Stomach smooth muscle (tissue), 2 donors: ENCODE measurements around the gene TACR1.
"Not testable (repeated sequence)": the region's sequence is repeated elsewhere in the genome, so short reads cannot be mapped to it uniquely, and the experiment has no call there.

Source experiments
- H3K27ac ChIP-seq: one replicate; pipeline ENCODE4 v1.7.0; 2013; ENCODE audit warnings: mild to moderate bottlenecking, low read length, inconsistent platforms
- H3K27me3 ChIP-seq, 2 donors: one replicate each; pipeline ENCODE4 v1.7.0; 2013; ENCODE audit warnings: low read length in 2 of 2; ENCODE audit not compliant: insufficient read depth in 2 of 2, control insufficient read depth in 1 of 2
- H3K36me3 ChIP-seq, 2 donors: one replicate each; pipeline ENCODE4 v1.7.0; 2013; ENCODE audit warnings: low read length in 2 of 2; ENCODE audit not compliant: control insufficient read depth in 2 of 2, insufficient read depth in 2 of 2
- H3K4me1 ChIP-seq: one replicate; pipeline ENCODE4 v1.7.0; 2013; ENCODE audit warnings: low read length; ENCODE audit not compliant: control insufficient read depth, insufficient read depth
- H3K4me3 ChIP-seq, 2 donors: one replicate each; pipeline ENCODE4 v1.7.0; 2013; ENCODE audit warnings: low read length in 2 of 2
- H3K9ac ChIP-seq, 2 donors: one replicate each; pipeline ENCODE4 v1.7.0; 2013; ENCODE audit warnings: low read length in 2 of 2, mild to moderate bottlenecking in 1 of 2
- H3K9me3 ChIP-seq, 2 donors: one replicate each; pipeline ENCODE4 v1.7.0; 2013; ENCODE audit warnings: low read length in 2 of 2; ENCODE audit not compliant: control insufficient read depth in 2 of 2
- donor health status: healthy.
- donor health status: Pancreatic carcinoma.

The TACR1 gene

DNA sequence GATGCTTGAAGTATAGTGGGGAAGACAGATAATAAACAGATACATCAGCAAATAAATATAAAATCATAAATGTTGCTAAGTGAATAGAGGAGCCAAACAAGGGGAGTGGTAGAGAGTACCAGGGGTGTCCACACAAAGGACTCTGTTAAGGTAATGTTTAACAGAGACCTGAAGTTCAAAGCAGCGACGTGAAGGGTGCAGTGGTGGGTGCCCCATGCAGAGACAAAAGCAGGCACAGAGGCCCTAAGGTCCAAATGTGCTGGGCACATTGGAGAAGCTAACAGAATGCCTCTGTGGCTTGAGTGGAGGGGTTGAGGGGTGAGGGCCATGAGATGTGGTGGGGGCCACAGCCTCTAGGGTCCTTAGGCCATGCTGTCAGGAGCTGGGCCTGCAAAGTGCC, 131.8 kb downstream of the TACR1 start:
- Histone ChIP-seq H3K9ac (no peak overlapping the region), H3K9me3 (no peaks in the 10 kb centered on the region), H3K4me3 (no peak overlapping the region), H3K27ac (no peak overlapping the region), H3K27me3 (no peaks in the 10 kb centered on the region), H3K36me3 (no peaks in the 10 kb centered on the region), H3K4me1 (no peaks in the 10 kb centered on the region)

DNA sequence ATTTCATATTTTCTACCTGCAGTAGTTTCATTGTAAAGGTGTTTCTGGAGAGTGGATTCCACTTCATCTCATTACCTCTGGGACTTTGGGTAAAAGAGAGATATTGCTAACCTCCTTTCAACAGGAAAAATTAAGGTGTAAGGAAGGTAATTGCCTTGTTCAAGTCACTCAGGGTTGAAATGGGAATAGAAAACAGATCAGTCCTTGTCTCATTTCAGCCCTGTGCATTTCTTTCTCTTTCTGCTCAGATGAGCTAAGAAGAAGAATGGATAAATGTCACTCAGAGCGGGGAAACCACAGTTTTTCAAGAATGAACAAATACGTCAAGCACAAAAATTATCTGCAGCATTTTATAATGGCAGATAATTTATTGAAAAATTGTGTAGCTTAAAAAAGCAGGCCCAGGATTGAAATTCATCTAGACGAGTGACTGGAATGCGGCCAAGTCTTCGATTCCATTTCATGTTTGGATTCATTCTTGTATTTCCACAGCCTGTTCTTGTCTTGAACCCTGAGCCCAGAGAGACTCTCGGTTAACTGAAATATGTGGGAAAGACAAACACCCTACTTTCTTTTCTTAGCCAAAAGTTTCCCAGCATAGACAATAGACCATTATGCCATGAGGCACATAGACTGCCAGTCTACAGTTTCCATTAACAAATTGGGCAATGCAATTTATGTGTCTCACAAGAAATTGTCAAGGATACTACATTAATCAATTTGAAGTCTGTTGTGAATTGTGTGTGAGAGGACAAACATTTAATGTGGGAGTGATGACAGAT, 133.0 kb downstream of the TACR1 start:
- Histone ChIP-seq H3K27ac (no peak overlapping the region), H3K36me3 (no peaks in the 10 kb centered on the region), H3K9ac (no peak overlapping the region), H3K4me3 (no peak overlapping the region), H3K4me1 (no peaks in the 10 kb centered on the region), H3K9me3 (no peaks in the 10 kb centered on the region), H3K27me3 (no peaks in the 10 kb centered on the region)

DNA sequence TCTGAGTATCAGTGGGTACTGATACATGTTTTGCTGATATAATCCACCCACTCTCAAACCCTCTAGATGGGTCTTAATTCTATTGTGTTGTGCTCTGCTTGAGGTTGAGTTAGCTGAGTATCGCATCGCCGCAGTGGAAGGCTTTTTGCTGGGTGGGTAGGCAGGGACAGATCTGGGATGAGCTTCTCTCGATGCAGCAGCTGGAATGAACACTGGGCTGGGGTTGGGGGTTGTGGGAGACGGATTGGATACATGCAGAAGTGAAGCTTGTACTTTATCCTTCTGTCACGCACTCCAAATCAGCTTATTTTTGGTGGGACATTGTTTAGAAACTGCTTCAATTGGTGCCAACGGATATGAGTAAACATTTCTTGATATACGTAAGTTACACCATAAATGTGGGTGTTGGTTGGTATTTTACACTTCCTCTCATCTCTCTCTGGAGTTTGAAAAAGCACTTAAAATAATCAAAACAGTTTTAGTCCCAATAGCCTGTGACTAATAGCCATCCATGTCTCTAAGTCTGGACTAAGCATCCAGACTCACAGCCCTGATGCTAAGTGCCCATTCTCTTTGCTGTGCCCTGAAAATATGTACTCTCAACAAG, 133.8 kb downstream of the TACR1 start:
- no peaks in the 10 kb centered on the region for H3K27me3 ChIP-seq
- no peak overlapping the region for H3K4me3 ChIP-seq
- H3K27ac ChIP-seq, result no peak overlapping the region
- H3K4me1 ChIP-seq, result no peaks in the 10 kb centered on the region
- no peak overlapping the region for H3K9ac ChIP-seq
- no peaks in the 10 kb centered on the region for H3K36me3 ChIP-seq
- no peaks in the 10 kb centered on the region for H3K9me3 ChIP-seq

DNA sequence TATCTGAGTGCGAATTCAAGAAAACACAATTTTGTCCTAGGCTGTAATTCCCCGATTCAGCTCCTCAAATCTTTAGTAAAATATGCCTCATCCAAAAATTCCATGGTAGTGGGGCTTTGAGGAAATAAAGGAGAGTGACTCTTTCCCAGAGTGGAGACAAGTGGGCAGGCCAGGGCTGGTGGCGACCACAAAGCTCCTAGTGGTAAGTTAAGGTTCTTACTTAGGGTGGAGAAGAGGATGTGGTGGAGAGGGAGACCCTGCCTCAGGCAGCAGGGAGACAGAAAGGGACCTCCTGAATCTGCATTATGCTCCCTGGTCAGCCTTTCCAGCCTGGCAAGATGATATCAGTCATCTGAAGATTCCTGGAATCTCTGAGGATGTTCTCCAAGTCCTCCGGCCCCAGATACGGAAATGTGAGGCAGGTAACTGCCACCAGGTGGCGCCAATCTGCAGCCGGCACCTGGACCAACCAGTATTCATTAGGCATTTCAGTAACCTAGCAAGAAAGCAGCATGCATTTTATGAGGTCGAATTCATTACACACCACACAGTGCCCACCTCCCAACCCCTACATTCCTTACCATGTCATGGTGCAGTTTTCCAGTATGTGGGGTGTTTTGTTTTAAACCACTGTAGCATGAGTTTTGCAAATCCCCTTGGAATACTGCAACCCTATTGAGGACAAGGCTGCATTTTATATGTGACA, 134.5 kb downstream of the TACR1 start:
- Histone ChIP-seq H3K36me3 (no peaks in the 10 kb centered on the region), H3K4me1 (no peaks in the 10 kb centered on the region), H3K9me3 (no peaks in the 10 kb centered on the region), H3K9ac (no peak overlapping the region), H3K27ac (no peak overlapping the region), H3K27me3 (no peaks in the 10 kb centered on the region), H3K4me3 (no peak overlapping the region)

DNA sequence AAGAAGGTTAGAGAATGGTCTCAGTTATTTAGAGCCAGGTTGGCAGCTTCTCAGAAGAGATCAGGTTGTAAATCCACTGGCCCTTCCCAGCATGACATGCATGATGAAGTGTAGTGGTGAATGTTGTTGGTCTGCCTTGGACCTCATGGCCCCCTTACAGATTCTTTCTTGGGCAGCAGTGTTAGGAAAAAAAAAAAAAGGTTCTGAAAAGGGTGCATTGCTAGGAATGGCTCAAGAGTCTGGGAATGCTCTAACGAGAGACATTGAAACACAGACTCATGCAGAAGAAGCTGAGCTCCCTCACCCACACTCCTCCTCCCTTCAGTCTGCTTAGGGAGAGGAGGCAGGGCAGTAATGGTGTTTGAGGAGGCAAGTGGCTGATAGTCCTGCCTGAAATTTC, 135.4 kb downstream of the TACR1 start:
- no peaks in the 10 kb centered on the region for H3K4me1 ChIP-seq
- H3K4me3 ChIP-seq, result no peak overlapping the region
- H3K27ac ChIP-seq, result no peak overlapping the region
- no peaks in the 10 kb centered on the region for H3K9me3 ChIP-seq
- no peak overlapping the region for H3K9ac ChIP-seq
- no peaks in the 10 kb centered on the region for H3K36me3 ChIP-seq
- H3K27me3 ChIP-seq, result no peaks in the 10 kb centered on the region

DNA sequence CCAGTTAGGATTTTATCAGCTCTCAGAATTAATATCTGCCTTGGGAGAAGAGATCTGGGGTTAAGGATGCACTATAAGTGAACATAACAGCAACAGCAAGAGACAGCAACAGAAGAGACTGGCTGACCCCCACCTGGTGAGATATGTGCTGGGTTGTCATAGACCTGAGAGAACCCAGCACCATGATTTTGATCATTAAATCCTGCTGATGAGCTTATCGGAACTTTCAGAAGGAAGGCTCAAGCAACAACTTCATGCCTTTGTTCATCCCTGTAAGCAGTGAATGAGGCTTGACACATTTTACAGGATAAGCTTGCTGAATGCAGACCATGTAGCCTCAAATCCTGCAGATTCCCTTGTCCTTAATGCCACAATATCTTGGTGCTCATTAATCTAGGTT, 140.9 kb downstream of the TACR1 start:
- H3K4me1 ChIP-seq, result no peaks in the 10 kb centered on the region
- no peak overlapping the region for H3K27ac ChIP-seq
- H3K27me3 ChIP-seq, result no peaks in the 10 kb centered on the region
- H3K9ac ChIP-seq, result no peak overlapping the region
- H3K4me3 ChIP-seq, result no peak overlapping the region
- no peaks in the 10 kb centered on the region for H3K36me3 ChIP-seq
- H3K9me3 ChIP-seq, result no peaks in the 10 kb centered on the region

DNA sequence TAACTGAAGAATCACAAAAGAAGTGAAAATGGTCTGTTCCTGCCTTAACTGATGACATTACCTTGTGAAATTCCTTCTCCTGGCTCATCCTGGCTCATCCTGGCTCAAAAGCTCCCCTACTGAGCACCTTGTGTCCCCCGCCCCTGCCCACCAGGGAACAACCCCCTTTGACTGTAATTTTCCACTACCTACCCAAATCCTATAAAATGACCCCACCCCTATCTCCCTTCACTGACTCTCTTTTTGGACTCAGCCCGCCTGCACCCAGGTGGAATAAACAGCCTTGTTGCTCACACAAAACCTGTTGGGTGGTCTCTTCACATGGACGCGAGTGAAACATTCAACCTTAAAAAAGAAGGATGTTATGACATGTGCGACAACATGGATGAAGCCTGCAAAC, 142.2 kb downstream of the TACR1 start:
- not testable (repeated sequence) for H3K4me3 ChIP-seq, H3K27me3 ChIP-seq, H3K9me3 ChIP-seq, H3K9ac ChIP-seq, H3K36me3 ChIP-seq, H3K4me1 ChIP-seq, H3K27ac ChIP-seq

DNA sequence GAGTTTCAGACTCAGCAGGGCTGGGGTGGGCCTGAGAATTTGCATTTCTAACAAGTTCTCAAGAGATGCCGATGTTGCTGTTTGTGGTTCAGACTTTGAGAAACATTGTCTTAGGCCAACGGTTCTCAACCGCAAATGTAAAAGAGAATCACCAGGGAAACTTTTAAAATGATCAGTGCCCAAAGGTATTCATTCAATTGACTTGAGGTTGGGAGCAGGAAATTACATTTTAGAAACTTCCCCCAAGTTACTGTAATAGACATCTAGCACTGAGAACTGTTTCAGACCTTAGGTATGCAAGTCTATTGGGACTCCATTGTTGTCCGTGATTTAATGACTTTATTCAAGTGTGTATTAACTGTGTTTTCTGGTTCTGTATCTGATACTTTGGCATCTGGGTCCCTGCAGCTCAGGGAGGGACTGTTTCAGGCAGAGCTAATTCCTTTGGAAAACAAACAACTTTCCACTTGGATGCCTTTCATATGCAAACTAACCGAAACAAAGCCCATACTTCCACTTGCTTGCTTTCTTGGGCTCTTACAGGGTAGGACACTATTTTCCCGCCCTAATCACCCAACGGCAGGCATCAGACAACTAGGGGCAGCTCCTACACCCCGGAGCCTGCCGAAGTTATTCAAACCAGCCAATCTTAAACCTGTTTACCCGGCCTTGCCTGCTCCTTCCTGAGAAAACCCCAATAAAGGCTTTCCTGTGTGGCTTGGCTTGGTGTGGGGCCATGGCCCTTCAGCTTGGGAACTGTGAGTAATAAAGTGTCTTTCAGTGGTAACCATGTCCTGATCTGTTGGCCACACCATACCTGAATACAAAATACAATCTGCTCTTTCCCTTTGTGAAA, 143.3 kb downstream of the TACR1 start:
- H3K27me3 ChIP-seq, result no peaks in the 10 kb centered on the region
- H3K27ac ChIP-seq, result no peak overlapping the region
- no peaks in the 10 kb centered on the region for H3K9me3 ChIP-seq
- no peaks in the 10 kb centered on the region for H3K36me3 ChIP-seq
- H3K4me3 ChIP-seq, result no peak overlapping the region
- H3K4me1 ChIP-seq, result no peaks in the 10 kb centered on the region
- no peak overlapping the region for H3K9ac ChIP-seq

DNA sequence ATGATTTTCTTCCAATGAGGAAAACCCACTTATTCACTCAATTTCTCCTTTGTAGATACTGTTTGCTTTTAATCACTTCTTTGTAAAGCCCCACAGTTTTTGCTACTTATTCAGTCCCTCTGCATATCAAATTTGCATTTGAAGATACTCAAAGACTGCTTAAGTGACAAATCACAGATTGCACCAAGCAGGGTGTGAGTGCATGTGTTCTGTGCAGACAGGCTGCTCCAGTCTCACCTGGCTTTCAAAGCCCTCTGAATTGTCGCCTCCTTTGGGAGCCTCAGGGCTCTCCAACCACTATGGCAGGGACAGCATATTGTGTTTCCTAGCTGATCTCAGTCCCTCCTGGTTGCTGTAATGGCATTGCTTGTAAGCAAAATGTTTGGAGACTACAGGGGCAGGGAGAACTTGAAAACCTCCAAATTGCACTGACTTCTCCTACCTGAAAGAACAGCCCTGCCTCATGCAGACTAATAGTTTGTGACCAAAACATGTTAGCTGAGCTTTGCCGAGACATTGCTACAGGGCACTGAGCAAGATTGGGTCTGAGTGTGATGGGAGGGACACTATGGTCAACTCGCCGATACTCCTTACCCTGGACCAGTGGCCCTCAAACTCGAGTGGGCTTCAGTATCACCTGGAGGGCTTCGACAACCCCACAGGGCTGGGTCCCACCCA, 144.0 kb downstream of the TACR1 start:
- Histone ChIP-seq H3K9me3 (no peaks in the 10 kb centered on the region), H3K4me1 (no peaks in the 10 kb centered on the region), H3K4me3 (no peak overlapping the region), H3K9ac (no peak overlapping the region), H3K27ac (no peak overlapping the region), H3K36me3 (no peaks in the 10 kb centered on the region), H3K27me3 (no peaks in the 10 kb centered on the region)

DNA sequence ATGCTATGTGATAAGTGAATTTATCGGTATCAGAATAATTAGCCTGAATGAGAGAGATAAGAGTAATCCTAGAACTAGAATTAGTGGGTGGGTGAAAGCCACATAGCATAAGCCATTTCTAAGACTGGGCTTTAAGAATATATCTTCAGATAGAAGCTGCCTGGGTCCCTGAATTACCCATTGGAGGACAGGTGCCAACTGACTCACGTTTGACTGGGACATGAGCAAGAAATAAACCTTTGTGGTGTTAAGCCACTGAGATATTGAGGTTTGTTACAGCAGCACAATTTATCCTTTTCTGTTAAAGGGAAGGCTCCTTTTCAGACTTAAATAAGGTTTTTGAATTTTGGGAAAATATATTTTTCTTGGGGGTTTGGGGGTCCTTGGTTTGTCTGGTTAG, 145.0 kb downstream of the TACR1 start:
- Histone ChIP-seq H3K4me3 (no peak overlapping the region), H3K9me3 (no peaks in the 10 kb centered on the region), H3K27ac (no peak overlapping the region), H3K9ac (no peak overlapping the region), H3K4me1 (no peaks in the 10 kb centered on the region), H3K27me3 (no peaks in the 10 kb centered on the region), H3K36me3 (no peaks in the 10 kb centered on the region)
